Esophagus squamous epithelium (tissue), 4 donors: ENCODE data around the gene CCR1.

Experiments
- CTCF ChIP-seq, 6 experiments: fragments of 450-650 bp in 4 of 6; fragments of 200-600 bp in 2 of 6; sonication (generic) in 2 of 6; IDR thresholded peaks; one replicate each; pipeline ENCODE4 v1.5.1; 2016 to 2019; ENCODE audit warnings: antibody characterized with exemption in 6 of 6, mild to moderate bottlenecking in 4 of 6, moderate library complexity in 4 of 6
- POLR2A ChIP-seq, 4 donors: fragments of 450-650 bp; IDR thresholded peaks; one replicate each; pipeline ENCODE4 v1.6.1; 2017; ENCODE audit warnings: antibody characterized with exemption in 4 of 4, mild to moderate bottlenecking in 4 of 4, moderate library complexity in 3 of 4

- TF ChIP-seq CTCF (IDR thresholded peaks at IDR 0.05) (no peak), POLR2A (IDR thresholded peaks at IDR 0.05) (no peak)
Measured at GRCh38 chr3:46239952-46240351, 31.8 kb upstream of the CCR1 start.
